A549 (cell line): Measurements from ENCODE around the gene EGFL7.

Experiments
- CEBPB ChIP-seq, 2 experiments: fragments of >200 bp in 1 of 2; sonication (Bioruptor Twin) in 1 of 2; formaldehyde crosslinking in 1 of 2; IDR thresholded peaks; 2 replicates each; pipeline ENCODE4 v1.6.1; 2012 to 2016
- CTCF ChIP-seq: fragments of >200 bp; sonication (Bioruptor Twin); formaldehyde crosslinking; IDR thresholded peaks from 3 replicates; pipeline ENCODE4 v1.5.1; 2016
- ELK1 ChIP-seq: fragments of 150-350 bp; IDR thresholded peaks from 2 replicates; pipeline ENCODE4 v1.6.1; 2014; ENCODE audit warnings: low read depth, mild to moderate bottlenecking, low read length
- MAFK ChIP-seq: fragments of 450-650 bp; IDR thresholded peaks from 2 replicates; pipeline ENCODE4 v1.6.1; 2014; ENCODE audit not compliant: partially characterized antibody
- MAX ChIP-seq: IDR thresholded peaks from 2 replicates; pipeline ENCODE4 v1.6.1; 2012
- MAZ ChIP-seq: fragments of 150-350 bp; IDR thresholded peaks from 2 replicates; pipeline ENCODE4 v1.6.1; 2014; ENCODE audit warnings: antibody characterized with exemption, low read depth, low read length, borderline replicate concordance
- RAD21 ChIP-seq, 2 experiments: fragments of >200 bp in 1 of 2; sonication (Bioruptor Twin) in 1 of 2; formaldehyde crosslinking in 1 of 2; IDR thresholded peaks in 1 of 2; conservative IDR thresholded peaks in 1 of 2; 2 replicates in 1 of 2; 3 replicates in 1 of 2; pipeline ENCODE4 v1.6.1; 2012 to 2018; ENCODE audit warnings: inconsistent platforms in 1 of 2
- RCOR1 ChIP-seq: fragments of 150-350 bp; IDR thresholded peaks from 2 replicates; pipeline ENCODE4 v1.6.1; 2014; ENCODE audit warnings: antibody characterized with exemption, low read length, low read depth
- REST ChIP-seq: fragments of 200-600 bp; sonication (generic); IDR thresholded peaks from 2 replicates; pipeline ENCODE4 v1.6.1; 2016; ENCODE audit warnings: antibody characterized with exemption, mild to moderate bottlenecking, moderate library complexity
- SMC3 ChIP-seq: fragments of >200 bp; sonication (Bioruptor Twin); formaldehyde crosslinking; IDR thresholded peaks from 3 replicates; pipeline ENCODE4 v1.6.1; 2018; ENCODE audit warnings: inconsistent platforms
- USF2 ChIP-seq: fragments of 450-650 bp; IDR thresholded peaks from 2 replicates; pipeline ENCODE4 v1.6.1; 2014; ENCODE audit warnings: antibody characterized with exemption

GRCh38 chr9:136662656-136663581 lies at the start of gene EGFL7:
- TF ChIP-seq CTCF: no peak
- TF ChIP-seq CEBPB (IDR thresholded peaks at IDR 0.05): no peak
- TF ChIP-seq RCOR1: no peak
- no peak for TF ChIP-seq MAFK
- no peak for TF ChIP-seq USF2
- no peak for TF ChIP-seq ELK1
- no peak for TF ChIP-seq MAZ
- no peak for TF ChIP-seq REST
- TF ChIP-seq RAD21 (conservative IDR thresholded peaks at IDR 0.05 in 1 of 2, IDR thresholded peaks at IDR 0.05 in 1 of 2): no peak
- TF ChIP-seq SMC3: no peak
- no peak for TF ChIP-seq MAX
